T-helper 2 cell treated with Interferon-gamma antibody and Interleukin-4, amounts not matched to agents 100 ng/mL and 5 ng/mL, for 36 hours (primary cell): ENCODE measurements around the gene SCG2. TPM values are rescaled to one million over a fixed set of nuclear protein-coding genes. Genes with fewer than 3 reads are reported as not detected.

Experiments
- intact Hi-C: fragments of 100-400 bp; cut with micrococcal nuclease; formaldehyde crosslinking; loops from one replicate; pipeline ENCODE4 v1.15.1; 2023
- total RNA-seq: library from RNA; stranded (reverse); gene quantifications from 2 replicates; pipeline ENCODE4 v1.2.3, GENCODE V29; 2022

SCG2 gene
- total RNA-seq, 1 donor from 2014 or later = not detected

GRCh38 chr2:223582001-223582400 is 20.2 kb downstream of the SCG2 start:
- intact Hi-C loops = no loop called here

GRCh38 chr2:223580951-223581350 is 21.2 kb downstream of the SCG2 start:
- intact Hi-C loops = no loop called here

GRCh38 chr2:223578846-223579245 is 23.3 kb downstream of the SCG2 start:
- intact Hi-C loops = no loop called here

- intact Hi-C loops = no loop called here
Observed at GRCh38 chr2:223576873-223577272, 25.3 kb downstream of the SCG2 start.

DNA sequence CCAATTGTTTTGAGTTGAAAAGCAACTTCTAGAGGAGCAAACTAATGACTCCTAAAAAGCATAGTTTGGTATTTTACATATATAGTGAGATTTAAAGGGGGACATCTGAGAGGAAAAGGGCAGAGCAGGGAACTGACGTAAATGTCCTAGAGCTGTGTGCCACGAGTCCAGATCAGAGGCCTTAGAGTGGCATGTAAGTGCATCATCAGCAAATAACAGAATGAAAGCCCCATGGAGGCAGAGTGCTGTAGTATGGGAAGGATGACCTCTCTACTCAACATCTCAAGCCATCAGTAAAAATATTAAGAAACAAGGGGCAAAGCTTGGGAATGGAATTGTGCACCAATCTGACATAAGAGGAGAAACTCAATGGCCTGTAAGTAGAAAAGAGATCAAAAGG is 31.4 kb downstream of the SCG2 start:
- intact Hi-C loops = no loop called here

DNA sequence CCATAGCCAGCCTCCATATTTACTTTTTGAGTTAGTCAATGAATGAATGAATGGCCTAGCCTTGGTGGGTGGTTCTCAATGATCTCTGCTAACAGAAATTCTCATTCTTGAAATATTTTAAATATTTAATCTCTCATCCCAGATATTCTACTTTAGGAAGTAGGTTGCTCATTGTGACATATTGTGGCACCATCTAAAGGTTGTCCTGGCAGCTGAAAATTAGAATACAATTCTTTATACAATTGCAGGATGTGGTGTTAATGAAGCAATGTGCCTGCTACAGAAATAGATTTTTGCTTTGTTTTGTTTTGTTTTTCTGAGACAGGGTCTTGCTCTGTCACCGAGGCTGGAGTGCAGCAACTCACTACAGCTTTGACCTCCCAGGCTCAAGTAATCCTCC is 35.8 kb downstream of the SCG2 start:
- intact Hi-C loops = no loop called here

GRCh38 chr2:223563462-223563861 is 38.7 kb downstream of the SCG2 start:
- intact Hi-C loops = no loop called here

DNA sequence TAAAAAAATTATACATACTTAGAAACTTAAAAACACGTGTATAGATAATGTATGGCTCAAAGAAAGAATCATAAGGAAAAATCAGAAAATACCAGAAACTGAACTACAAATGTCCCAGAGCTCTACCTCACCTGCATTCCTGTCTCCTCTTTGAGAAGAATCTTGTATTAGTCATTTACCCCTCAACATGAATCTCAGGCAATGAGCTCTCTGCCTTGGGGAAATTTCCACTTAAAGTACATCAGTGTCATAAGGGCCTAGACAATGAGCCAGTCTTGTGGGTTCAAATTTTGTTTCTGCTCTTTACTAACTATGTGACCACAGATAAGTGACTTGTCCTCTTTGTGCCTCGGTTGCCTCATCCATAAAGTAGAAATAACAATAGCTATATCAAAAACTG is 40.1 kb downstream of the SCG2 start:
- intact Hi-C loops = no loop called here

GRCh38 chr2:223560749-223561435 is 41.3 kb downstream of the SCG2 start:
- intact Hi-C loops = no loop called here

DNA sequence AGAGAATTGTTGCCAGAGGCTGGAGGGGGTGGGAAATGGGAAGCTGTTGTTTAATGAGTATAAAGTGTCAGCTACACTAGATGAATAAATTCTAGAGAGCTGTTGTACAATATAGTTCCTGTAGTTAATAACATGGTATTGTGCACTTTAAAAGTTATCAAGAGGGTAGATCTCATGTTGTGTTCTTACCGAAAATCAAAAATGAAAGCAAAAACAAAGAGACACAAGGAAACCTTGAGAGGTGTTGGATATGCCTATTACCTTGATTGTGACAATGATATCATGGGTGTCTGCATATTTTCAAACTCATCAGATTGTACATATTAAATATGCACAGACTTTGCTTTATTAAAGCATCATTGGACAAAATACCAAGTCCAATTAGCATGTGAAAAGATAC is 43.2 kb downstream of the SCG2 start:
- intact Hi-C loops = no loop called here

GRCh38 chr2:223554923-223555322 is 47.2 kb downstream of the SCG2 start:
- intact Hi-C loops = no loop called here

DNA sequence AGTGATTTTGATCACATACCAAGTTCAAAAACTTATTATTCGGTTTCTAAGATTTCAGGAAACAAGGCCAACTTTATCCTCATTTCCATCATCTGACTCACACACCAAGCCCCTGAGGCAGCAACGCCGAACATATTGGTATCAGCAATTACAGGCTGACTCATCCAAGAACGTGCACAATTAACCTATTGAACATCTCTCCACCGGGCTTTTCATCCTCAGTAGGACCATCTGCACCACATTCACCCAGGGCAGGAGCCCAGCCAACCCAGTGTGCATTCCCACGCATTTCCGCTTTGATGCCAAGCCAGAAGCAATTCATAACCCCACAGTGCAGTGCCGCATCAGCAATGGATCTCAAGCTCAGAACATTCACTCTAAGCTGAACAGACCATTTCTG is 52.9 kb downstream of the SCG2 start:
- intact Hi-C loops = no loop called here

- intact Hi-C loops = no loop called here
Observed at GRCh38 chr2:223548194-223548593, 54.0 kb downstream of the SCG2 start.

Other genes with a start within 250 kb of the SCG2 start
- 8.8 and 10.8 TPM in 2 replicates for gene AP1S3, start 235.2 kb upstream of the SCG2 start, total RNA-seq